Measurements from ENCODE around the gene BTBD7.

GRCh38 chr14:93348292-93348691, 15.5 kb upstream of the BTBD7 start:
- TF ChIP-seq POLR2A (IDR thresholded peaks at IDR 0.05; ENCODE audit: low read length), result no peak
- TF ChIP-seq GATA1 (IDR thresholded peaks at IDR 0.05; ENCODE audit: low read depth, low read length), result no peak

All from erythroblast (primary cell).